Stimulated activated CD8-positive, alpha-beta memory T cell treated with anti-CD3 and anti-CD28 coated beads, Interleukin-7, amount 100 ng/mL, for 4 hours (primary cell): ENCODE data around the gene KRT9.

ENCODE experiments used
- DNase-seq, 2 donors: peaks; one replicate each; pipeline ENCODE4 v3.0.0-alpha.2; 2020; ENCODE audit warnings: low read depth in 2 of 2

Gene KRT9

GRCh38 chr17:41528959-41529353 is 42.9 kb downstream of the KRT9 start:
- DNase-seq: no peak

GRCh38 chr17:41527063-41528023 is 44.5 kb downstream of the KRT9 start:
- no peak for DNase-seq

- DNase-seq: no peak
Observed at GRCh38 chr17:41524261-41524660, 47.6 kb downstream of the KRT9 start.

GRCh38 chr17:41523787-41524186 is 48.1 kb downstream of the KRT9 start:
- DNase-seq: no peak

GRCh38 chr17:41523225-41523593 is 48.6 kb downstream of the KRT9 start:
- DNase-seq: no peak

- no peak for DNase-seq
Observed at GRCh38 chr17:41522301-41523224, 49.3 kb downstream of the KRT9 start.

GRCh38 chr17:41521574-41522261 is 50.1 kb downstream of the KRT9 start:
- no peak for DNase-seq

GRCh38 chr17:41520821-41521521 is 50.9 kb downstream of the KRT9 start:
- no peak for DNase-seq

- DNase-seq: no peak
Observed at GRCh38 chr17:41519501-41520224, 52.2 kb downstream of the KRT9 start.

GRCh38 chr17:41518789-41519449 is 52.9 kb downstream of the KRT9 start, which contains the start of gene KRT15:
Gene KRT15, minus strand, starts transcription at chr17:41518890. Its CDS starts 63 bp downstream, at chr17:41518827.
- no peak for DNase-seq

GRCh38 chr17:41518031-41518430 is 53.8 kb downstream of the KRT9 start:
- no peak for DNase-seq

GRCh38 chr17:41516830-41517283 is 55.0 kb downstream of the KRT9 start:
- no peak for DNase-seq

GRCh38 chr17:41516147-41516829 is 55.6 kb downstream of the KRT9 start:
- DNase-seq: no peak
